Glutamatergic neuron (in vitro differentiated cells): ENCODE data around the gene HCN2. TPM values are rescaled to one million over a fixed set of nuclear protein-coding genes. Genes with fewer than 3 reads are reported as not detected.

Source experiments
- DNase-seq: peaks from one replicate; pipeline ENCODE4 v3.0.0; 2022
- H3K27ac Mint-ChIP-seq: one replicate; pipeline ENCODE4 v1.8.0; 2020; ENCODE audit warnings: mild to moderate bottlenecking, mixed read lengths, inconsistent platforms; ENCODE audit not compliant: unreplicated experiment
- H3K27me3 Mint-ChIP-seq: one replicate; pipeline ENCODE4 v1.8.0; 2020; ENCODE audit warnings: mild to moderate bottlenecking, moderate library complexity, mixed read lengths, inconsistent platforms; ENCODE audit not compliant: unreplicated experiment
- H3K36me3 Mint-ChIP-seq: one replicate; pipeline ENCODE4 v1.8.0; 2020; ENCODE audit warnings: mild to moderate bottlenecking, mixed read lengths, inconsistent platforms; ENCODE audit not compliant: unreplicated experiment
- H3K4me1 Mint-ChIP-seq: one replicate; pipeline ENCODE4 v1.8.0; 2020; ENCODE audit warnings: mild to moderate bottlenecking, low read depth, mixed read lengths, inconsistent platforms; ENCODE audit not compliant: unreplicated experiment
- H3K4me3 Mint-ChIP-seq: one replicate; pipeline ENCODE4 v1.8.0; 2020; ENCODE audit warnings: mild to moderate bottlenecking, mixed read lengths, inconsistent platforms; ENCODE audit not compliant: unreplicated experiment
- H3K9me3 Mint-ChIP-seq: one replicate; pipeline ENCODE4 v1.8.0; 2020; ENCODE audit warnings: mild to moderate bottlenecking, moderate library complexity, mixed read lengths, inconsistent platforms; ENCODE audit not compliant: unreplicated experiment
- total RNA-seq: library from RNA; stranded (reverse); fragmentation: NEBNext Ultra II Directional; extraction: Animal tissue kit (Norgen Biotek cat#: 25700); gene quantifications from one replicate; pipeline ENCODE4 v1.2.1, GENCODE V29; 2021; ENCODE audit not compliant: unreplicated experiment
- TF ChIP-seq, protein P1 (sequence below): fragments of 200-600 bp; sonication (generic); IDR thresholded peaks from one replicate; pipeline ENCODE4 v1.5.0; 2021; ENCODE audit not compliant: partially characterized antibody, unreplicated experiment

The HCN2 gene
- total RNA-seq, 1 donor from 2014 or later, result 33.2 TPM

DNA sequence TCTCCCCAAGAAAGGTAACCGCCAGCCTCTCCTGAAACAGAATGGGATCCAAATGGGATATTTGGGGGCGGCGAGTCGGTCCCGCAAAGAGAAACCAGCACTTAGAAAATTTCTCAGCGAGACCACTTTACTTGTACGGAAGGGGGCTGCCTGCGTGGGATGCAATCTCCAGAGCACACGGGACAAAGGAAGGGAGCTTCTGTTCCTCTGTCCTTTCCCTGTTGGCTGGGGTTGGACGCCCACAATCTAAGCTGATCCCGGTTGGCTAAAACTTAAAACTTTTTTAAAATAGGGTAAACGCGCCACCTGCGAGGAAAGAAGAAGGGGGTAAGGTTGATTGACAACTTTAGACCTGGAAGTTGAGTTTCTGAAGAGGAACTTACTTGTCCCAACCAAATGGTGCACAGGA is 18.1 kb upstream of the HCN2 start:
- H3K27me3 Mint-ChIP-seq, result peaks cover 15% of the 10 kb centered on the region
- TF ChIP-seq, protein P1, sequence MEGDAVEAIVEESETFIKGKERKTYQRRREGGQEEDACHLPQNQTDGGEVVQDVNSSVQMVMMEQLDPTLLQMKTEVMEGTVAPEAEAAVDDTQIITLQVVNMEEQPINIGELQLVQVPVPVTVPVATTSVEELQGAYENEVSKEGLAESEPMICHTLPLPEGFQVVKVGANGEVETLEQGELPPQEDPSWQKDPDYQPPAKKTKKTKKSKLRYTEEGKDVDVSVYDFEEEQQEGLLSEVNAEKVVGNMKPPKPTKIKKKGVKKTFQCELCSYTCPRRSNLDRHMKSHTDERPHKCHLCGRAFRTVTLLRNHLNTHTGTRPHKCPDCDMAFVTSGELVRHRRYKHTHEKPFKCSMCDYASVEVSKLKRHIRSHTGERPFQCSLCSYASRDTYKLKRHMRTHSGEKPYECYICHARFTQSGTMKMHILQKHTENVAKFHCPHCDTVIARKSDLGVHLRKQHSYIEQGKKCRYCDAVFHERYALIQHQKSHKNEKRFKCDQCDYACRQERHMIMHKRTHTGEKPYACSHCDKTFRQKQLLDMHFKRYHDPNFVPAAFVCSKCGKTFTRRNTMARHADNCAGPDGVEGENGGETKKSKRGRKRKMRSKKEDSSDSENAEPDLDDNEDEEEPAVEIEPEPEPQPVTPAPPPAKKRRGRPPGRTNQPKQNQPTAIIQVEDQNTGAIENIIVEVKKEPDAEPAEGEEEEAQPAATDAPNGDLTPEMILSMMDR, result no peak
- H3K36me3 Mint-ChIP-seq, result no peaks in the 10 kb centered on the region
- no peak overlapping the region for H3K27ac Mint-ChIP-seq
- no peak for DNase-seq
- H3K4me1 Mint-ChIP-seq, result peaks cover 19% of the 10 kb centered on the region
- peaks cover 21% of the 10 kb centered on the region for H3K9me3 Mint-ChIP-seq
- peak overlapping the region; percentile 94 for H3K4me3 Mint-ChIP-seq

DNA sequence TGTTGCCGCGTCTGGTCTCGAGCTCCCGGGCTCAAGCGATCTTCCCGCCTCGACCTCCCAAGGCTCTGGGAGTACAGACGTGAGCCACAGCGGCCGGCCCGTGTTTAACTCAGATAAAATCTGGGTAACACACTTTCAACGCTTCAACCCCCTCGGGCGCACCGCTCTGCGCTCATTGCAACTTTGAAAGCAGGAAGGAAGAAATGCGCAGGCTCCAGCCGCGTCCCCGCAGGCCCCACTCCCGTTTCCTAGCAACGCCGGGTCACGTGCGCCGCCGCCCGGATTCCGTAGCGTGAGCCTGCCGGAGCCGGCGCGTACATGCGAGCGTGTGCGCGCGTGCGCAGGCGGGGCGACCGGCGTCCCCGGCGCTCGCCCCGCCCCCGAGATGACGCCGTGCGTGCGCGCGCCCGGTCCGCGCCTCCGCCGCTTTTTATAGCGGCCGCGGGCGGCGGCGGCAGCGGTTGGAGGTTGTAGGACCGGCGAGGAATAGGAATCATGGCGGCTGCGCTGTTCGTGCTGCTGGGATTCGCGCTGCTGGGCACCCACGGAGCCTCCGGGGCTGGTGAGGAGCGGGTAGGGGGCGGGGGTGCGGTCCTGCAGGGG is 17.4 kb upstream of the HCN2 start, which contains the start of gene BSG:
Gene BSG, plus strand, starts transcription at position 457 of the 603 bp plus-strand sequence. Its CDS starts 39 bp downstream, at position 496.
- Mint-ChIP-seq H3K9me3 (peaks cover 18% of the 10 kb centered on the region), H3K27ac (peak within 1 kb of the TSS; percentile 77), H3K27me3 (peaks cover 14% of the 10 kb centered on the region), H3K36me3 (no peaks in the 10 kb centered on the region), H3K4me1 (peaks cover 22% of the 10 kb centered on the region), H3K4me3 (peak within 1 kb of the TSS; percentile 94)
- DNase-seq, result peak; percentile 97
- TF ChIP-seq, protein P1, result no peak

DNA sequence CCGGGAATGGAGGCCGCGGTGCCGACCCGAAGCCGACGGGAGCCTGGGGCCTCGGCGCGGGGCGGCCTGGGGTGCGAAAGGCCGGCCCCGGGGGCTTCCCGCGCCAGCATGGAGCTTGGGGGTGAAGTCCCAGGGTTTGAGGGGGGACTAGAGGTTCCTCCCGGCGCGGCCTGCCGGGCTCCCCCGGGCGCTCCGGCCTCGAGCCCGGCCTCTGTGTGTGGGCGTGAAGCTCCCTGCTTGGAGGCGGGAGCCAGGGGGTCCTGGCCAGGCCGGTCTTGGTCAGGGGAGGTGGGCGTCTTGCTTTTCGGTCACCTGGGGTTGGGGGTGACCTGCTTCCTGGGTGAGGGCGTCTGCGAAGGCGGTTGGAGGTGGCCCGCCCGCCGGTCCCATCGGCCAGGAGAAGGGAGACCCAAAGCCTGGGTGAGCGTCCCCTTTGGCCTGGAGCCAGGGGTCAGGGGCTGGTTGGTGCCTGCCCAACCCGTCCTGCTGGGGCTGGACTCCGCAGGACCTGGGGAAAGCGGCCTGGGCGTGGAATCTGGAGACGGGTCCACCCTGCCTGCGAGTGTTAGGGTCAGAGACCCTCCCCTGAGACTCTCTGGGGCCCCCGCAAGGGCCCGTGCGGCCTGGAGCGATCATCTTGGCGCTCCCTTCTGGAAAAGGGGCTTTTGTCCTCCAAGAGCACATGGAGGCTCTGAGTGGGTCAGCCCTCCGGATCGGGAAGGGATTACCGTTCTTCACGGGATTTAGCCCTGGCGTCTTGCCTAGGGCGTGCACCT is 16.8 kb upstream of the HCN2 start:
- Mint-ChIP-seq H3K4me1 (peaks cover 21% of the 10 kb centered on the region), H3K27ac (peak overlapping the region; percentile 77), H3K9me3 (peaks cover 16% of the 10 kb centered on the region), H3K4me3 (peak overlapping the region; percentile 94), H3K27me3 (peaks cover 14% of the 10 kb centered on the region), H3K36me3 (no peaks in the 10 kb centered on the region)
- no peak for DNase-seq
- TF ChIP-seq, protein P1, result no peak

DNA sequence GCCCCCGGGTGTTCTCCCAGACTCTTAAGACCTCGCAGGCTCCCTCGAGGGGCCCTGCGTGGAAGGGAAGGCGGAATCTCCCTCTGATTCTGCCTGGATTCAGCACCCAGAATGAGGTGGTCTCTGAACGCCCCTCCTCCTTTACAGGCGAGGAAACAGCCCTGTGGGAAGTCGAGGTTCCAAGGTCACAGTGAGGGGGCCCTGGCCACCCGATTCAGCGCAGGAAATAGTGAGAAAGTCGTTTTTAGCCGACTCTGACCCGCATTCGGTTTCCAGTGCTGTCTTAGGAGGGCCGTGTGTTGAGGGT is 16.2 kb upstream of the HCN2 start:
- Mint-ChIP-seq H3K36me3 (no peaks in the 10 kb centered on the region), H3K4me3 (peak overlapping the region; percentile 94), H3K27me3 (peaks cover 14% of the 10 kb centered on the region), H3K4me1 (peaks cover 21% of the 10 kb centered on the region), H3K9me3 (peaks cover 16% of the 10 kb centered on the region), H3K27ac (peak overlapping the region; percentile 77)
- no peak for DNase-seq
- TF ChIP-seq, protein P1, result no peak
